ENCODE data around the gene MT1A.
A peak's percentile ranks its signal among the peaks of the same experiment; 100 is the strongest.

The MT1A gene

DNA sequence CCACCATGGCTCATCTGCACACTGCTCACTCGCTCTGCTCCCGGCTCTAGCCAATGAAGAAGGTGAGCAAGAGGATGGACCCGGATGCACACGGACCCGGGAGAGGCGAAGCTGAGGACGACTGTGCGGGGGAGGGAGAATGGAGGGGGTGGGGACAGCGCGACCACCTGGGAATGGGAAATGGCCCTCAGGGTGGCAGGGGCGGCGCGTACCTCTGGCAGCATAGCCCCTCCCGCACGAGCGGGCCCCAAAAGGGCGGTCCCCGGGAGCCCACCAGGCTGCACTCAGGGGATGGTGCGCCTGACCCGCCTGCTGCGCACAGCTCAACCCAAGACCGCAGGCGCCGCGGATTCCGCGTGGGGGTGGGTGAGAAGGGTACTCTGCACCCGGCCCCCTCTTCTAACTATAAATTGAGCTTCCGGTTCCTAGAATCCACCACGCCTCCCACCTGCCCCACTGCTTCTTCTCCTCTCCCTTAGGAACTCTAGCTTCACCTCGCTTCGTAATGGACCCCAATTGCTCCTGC, 37.3 kb downstream of the MT1A start:
- Histone ChIP-seq H3K36me3 (no peaks in the 10 kb centered on the region), H3K4me1 (peaks cover 65% of the 10 kb centered on the region), H3K27me3 (peaks cover 55% of the 10 kb centered on the region), H3K4me3 (peak overlapping the region; percentile 65), H3K9me3 (no peaks in the 10 kb centered on the region), H3K27ac (peak overlapping the region; percentile 88), H3K4me2 (peak overlapping the region; percentile 89), H4K20me1 (peaks cover under 1% of the 10 kb centered on the region; the same call in 1 of the 2 replicates), H3K9ac (peak overlapping the region; percentile 82)
- no peak for TF ChIP-seq Cebpa-rat (IDR thresholded peaks at IDR 0.05)

DNA sequence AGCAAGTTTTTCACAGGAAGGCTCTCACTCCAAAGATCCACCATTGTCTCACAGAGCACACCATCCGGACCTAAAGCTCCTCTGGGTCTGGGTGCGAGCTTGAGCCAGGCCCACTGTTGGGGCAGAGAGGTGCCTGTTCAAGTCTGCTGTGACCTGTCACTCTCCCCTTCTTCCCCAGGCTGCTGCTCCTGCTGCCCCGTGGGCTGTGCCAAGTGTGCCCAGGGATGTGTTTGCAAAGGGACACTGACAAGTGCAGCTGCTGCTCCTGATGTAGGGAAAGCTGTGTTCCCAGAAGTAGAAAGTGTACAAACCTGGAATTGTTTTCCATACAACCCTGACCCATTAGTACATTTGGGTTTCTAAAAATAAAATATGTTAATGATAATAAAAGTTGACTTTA, 39.0 kb downstream of the MT1A start:
- Histone ChIP-seq H3K4me2 (no peak overlapping the region; the same call in 1 of the 2 replicates), H3K27me3 (peaks cover 38% of the 10 kb centered on the region)
- no peak for TF ChIP-seq Cebpa-rat (IDR thresholded peaks at IDR 0.05)

DNA sequence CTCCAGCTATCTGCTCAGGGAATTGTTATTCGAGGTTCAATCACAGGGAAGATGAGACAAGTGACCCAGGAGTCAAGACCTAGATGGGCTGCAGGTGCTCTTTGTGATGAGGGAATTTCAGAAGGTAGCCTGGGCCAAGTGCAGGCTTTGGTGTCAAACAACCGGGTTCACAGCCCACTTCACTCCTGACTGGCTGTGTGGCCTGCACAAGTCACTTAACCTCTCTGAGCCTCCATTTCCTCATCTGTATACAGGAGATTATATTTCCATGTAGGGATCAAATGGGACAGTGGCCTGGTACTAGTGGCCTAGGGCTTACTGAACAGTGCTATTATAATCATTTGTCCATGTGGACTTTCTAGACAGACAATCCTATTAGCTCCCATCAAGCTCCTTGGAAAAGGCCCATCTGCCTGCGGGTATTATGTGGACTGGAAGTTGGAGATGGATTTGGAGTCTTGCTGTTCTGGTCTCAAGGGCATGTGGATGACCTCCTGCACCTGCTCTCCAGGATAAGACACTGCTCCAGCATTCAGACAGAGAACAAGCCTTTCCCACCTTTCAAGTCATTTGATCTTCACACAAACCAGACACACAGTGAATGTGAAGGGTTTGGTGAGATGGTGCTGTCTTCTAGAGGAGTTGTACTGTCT, 40.7 kb downstream of the MT1A start:
- H3K36me3 ChIP-seq, result peaks cover 5% of the 10 kb centered on the region; the same call in 1 of the 2 replicates
- TF ChIP-seq Cebpa-rat (IDR thresholded peaks at IDR 0.05), result no peak
- no peak overlapping the region for H3K9ac ChIP-seq
- no peaks in the 10 kb centered on the region for H3K9me3 ChIP-seq
- no peak overlapping the region for H3K4me3 ChIP-seq
- peaks cover 69% of the 10 kb centered on the region for H3K4me1 ChIP-seq
- H3K27ac ChIP-seq, result no peak overlapping the region
- H3K4me2 ChIP-seq, result no peak overlapping the region
- no peaks in the 10 kb centered on the region for H4K20me1 ChIP-seq
- peaks cover 28% of the 10 kb centered on the region for H3K27me3 ChIP-seq

More for the DNA sequence above, 39.0 kb downstream of the MT1A start:
- H4K20me1 ChIP-seq, result no peaks in the 10 kb centered on the region
- no peak overlapping the region for H3K9ac ChIP-seq
- H3K9me3 ChIP-seq, result no peaks in the 10 kb centered on the region
- no peak overlapping the region for H3K27ac ChIP-seq
- no peak overlapping the region for H3K4me3 ChIP-seq
- H3K4me1 ChIP-seq, result peaks cover 69% of the 10 kb centered on the region
- no peaks in the 10 kb centered on the region for H3K36me3 ChIP-seq

DNA sequence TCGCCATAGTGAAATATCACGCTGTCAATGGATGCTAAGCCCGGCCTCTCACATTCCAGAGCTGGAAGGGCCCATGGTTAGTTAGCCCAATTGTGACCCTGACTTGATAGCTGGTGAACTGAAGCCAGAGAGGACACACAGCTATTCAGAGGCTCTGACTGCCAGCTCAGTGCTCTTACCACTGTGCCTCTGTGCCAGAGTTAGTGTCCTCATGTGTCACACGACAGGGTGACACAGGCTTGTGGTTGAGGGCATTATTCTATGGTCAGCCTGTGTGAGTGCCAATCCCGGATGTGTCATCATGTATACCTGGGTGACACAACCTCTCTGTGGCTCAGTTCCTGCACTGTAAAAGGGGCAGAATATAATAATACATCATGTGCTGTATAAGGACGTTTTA, 41.4 kb downstream of the MT1A start:
- peaks cover 5% of the 10 kb centered on the region; the same call in 1 of the 2 replicates for H3K36me3 ChIP-seq
- peaks cover 27% of the 10 kb centered on the region for H3K27me3 ChIP-seq
- H3K4me3 ChIP-seq, result no peak overlapping the region
- no peak overlapping the region for H3K9ac ChIP-seq
- H3K9me3 ChIP-seq, result no peaks in the 10 kb centered on the region
- TF ChIP-seq Cebpa-rat (IDR thresholded peaks at IDR 0.05), result no peak
- H3K4me2 ChIP-seq, result no peak overlapping the region
- peaks cover 72% of the 10 kb centered on the region for H3K4me1 ChIP-seq
- H4K20me1 ChIP-seq, result no peaks in the 10 kb centered on the region
- H3K27ac ChIP-seq, result no peak overlapping the region

DNA sequence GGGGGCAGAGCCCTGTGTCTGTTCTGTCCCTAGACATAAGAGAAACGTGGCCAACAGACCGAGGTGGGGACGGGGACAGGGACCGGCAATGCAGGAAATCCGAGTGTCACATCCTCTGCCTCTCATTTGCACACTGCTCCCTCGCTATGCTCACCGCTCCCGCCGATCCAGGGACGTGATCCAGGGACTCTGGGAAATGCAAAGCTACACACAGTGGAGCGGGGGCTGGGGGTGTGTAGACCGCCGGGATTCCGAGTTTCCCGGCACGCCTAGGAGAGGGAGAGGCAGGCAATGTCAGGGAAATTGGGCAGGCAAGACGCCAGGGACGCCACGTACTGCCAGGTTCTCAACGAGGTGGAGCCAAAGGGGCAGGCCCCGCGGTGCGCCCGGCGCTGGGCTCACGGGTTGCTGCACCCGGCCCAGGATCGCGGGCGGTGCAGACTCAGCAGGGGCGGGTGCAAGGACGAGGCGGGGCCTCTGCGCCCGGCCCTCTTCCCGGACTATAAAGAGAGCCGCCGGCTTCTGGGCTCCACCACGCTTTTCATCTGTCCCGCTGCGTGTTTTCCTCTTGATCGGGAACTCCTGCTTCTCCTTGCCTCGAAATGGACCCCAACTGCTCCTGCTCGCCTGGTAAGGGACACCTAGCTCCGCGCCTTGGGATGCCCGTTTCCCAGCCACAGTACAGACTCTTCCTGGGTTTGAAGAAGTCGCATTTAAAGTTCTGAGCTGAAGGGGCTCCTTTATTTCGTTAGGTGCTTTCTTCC, 43.7 kb downstream of the MT1A start, which contains the start of gene MT1X:
MT1X (plus strand) TSS at position 532 of the 764 bp plus-strand sequence; CDS start at position 603, 71 bp downstream.
- Histone ChIP-seq H3K4me2 (peak within 1 kb of the TSS; percentile 89), H3K4me1 (peaks cover 72% of the 10 kb centered on the region), H4K20me1 (no peaks in the 10 kb centered on the region), H3K36me3 (peaks cover 19% of the 10 kb centered on the region; the same call in 1 of the 2 replicates), H3K27me3 (peaks cover 4% of the 10 kb centered on the region), H3K4me3 (peak within 1 kb of the TSS; percentile 75), H3K27ac (peak within 1 kb of the TSS; percentile 82), H3K9ac (peak within 1 kb of the TSS; percentile 87), H3K9me3 (peaks cover 10% of the 10 kb centered on the region; the same call in 1 of the 2 replicates)
- no peak for TF ChIP-seq Cebpa-rat (IDR thresholded peaks at IDR 0.05)

DNA sequence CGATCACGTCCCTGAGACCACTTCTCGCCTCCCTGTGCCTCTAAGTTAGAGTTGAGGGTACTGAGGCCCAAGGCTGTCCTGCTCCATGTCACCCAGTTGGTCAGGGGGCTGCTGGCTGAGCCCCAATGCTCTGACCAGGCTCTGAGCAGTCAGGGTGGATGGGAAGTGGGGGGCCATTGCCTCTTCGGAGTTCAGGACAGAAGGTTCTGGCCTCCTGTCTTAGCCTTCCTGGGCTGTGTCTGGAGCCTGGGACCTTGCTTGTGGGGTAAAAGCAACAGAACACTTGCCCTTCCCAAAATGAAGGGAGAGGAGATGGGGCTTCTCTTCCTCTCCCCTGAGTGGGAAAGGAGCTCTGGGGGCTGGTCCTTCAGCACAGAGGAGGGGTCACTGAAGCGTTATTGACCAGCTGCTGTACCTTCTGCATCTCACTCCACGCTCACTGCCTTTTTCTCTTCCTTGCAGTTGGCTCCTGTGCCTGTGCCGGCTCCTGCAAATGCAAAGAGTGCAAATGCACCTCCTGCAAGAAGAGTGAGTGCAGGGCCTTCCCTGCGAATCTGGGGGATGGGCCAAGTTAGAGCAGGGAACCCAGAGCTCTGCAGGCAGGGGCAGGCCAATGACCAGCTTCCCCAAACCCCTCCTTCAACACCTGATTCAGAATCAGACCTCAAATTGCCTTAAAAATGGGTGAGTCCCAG, 44.4 kb downstream of the MT1A start:
- Histone ChIP-seq H3K27ac (peak overlapping the region; percentile 82), H3K36me3 (peaks cover 19% of the 10 kb centered on the region; the same call in 1 of the 2 replicates), H3K9me3 (peaks cover 10% of the 10 kb centered on the region; the same call in 1 of the 2 replicates), H3K4me3 (peak overlapping the region; percentile 75), H3K9ac (peak overlapping the region; percentile 87), H3K4me2 (peak overlapping the region; percentile 89), H3K27me3 (no peaks in the 10 kb centered on the region), H3K4me1 (peaks cover 72% of the 10 kb centered on the region), H4K20me1 (no peaks in the 10 kb centered on the region)
- no peak for TF ChIP-seq Cebpa-rat (IDR thresholded peaks at IDR 0.05)

DNA sequence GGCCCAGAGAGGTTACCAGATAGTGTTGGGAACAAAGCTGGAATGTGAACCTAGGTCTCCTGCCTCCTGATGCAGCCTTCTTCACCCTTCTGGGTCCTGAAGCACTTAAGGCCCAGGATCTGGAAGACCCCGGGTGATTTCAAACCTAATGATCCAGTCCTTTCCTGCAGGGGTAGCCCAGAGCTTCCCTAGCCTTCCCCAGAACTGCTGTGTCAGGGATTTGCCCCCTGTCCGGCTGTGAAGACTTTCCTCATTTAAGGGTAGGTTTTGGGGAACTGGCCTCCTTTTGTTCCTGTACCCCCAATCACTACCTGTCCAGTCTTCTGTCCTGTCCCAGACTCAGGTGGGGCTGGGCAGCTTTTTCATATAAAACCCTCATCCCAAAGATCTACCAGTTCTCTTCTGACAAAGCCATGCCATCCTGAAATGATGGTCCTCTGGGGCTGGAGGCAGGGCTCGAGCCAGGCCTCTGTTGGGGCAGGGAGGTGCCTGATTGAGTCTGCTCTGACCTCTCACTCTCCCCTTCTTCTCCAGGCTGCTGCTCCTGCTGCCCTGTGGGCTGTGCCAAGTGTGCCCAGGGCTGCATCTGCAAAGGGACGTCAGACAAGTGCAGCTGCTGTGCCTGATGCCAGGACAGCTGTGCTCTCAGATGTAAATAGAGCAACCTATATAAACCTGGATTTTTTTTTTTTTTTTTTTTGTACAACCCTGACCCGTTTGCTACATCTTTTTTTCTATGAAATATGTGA, 45.1 kb downstream of the MT1A start:
- H3K9me3 ChIP-seq, result peaks cover 10% of the 10 kb centered on the region; the same call in 1 of the 2 replicates
- peak overlapping the region; percentile 87 for H3K9ac ChIP-seq
- peak overlapping the region; percentile 75 for H3K4me3 ChIP-seq
- H3K4me2 ChIP-seq, result peak overlapping the region; percentile 89
- H4K20me1 ChIP-seq, result no peaks in the 10 kb centered on the region
- H3K4me1 ChIP-seq, result peaks cover 78% of the 10 kb centered on the region
- no peaks in the 10 kb centered on the region for H3K27me3 ChIP-seq
- H3K27ac ChIP-seq, result peak overlapping the region; percentile 82
- peaks cover 19% of the 10 kb centered on the region; the same call in 1 of the 2 replicates for H3K36me3 ChIP-seq
- TF ChIP-seq Cebpa-rat (IDR thresholded peaks at IDR 0.05), result no peak

DNA sequence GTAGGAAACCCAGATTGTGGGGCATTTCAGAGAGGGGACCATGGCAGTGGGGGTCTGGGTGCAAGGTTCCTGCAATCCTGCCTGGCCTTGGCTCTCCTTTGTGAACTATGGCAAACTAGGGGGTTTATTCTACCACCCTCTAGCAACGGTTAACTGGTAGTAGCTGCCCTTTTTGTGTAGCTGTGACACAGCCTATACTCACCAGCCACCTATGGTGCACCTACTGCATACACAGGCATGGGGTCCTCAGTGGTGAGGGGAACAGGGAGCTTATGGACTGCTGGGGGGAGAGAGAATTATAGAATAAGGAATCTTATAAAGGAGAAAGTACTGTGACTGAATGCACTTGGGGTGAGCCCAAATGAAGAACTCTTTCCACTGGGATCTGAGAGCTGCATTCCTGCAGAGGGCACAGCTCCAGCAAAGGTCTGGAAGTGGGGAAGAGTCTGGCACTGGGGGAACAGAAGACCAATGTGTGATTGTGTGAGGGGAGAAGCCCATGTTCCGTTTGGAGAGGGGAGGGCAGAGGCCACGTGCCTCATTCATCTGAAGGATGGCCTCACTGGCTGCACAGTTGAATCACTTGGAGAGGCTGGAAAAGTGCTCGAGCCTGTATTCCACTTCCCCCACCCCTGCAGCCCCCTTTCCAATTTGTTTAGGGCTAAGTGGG, 45.9 kb downstream of the MT1A start:
- Histone ChIP-seq H3K27me3 (no peaks in the 10 kb centered on the region), H3K4me2 (peak overlapping the region; percentile 89), H3K27ac (peak overlapping the region; percentile 82), H3K9me3 (peaks cover 10% of the 10 kb centered on the region; the same call in 1 of the 2 replicates), H3K4me3 (peak overlapping the region; percentile 75), H4K20me1 (no peaks in the 10 kb centered on the region), H3K4me1 (peaks cover 86% of the 10 kb centered on the region), H3K36me3 (peaks cover 19% of the 10 kb centered on the region; the same call in 1 of the 2 replicates), H3K9ac (peak overlapping the region; percentile 87)
- no peak for TF ChIP-seq Cebpa-rat (IDR thresholded peaks at IDR 0.05)

All from BLaER1 (cell line).